Gastroesophageal sphincter (tissue), 4 donors: ENCODE results near the gene MAP9. TPM values are rescaled to one million over a fixed set of nuclear protein-coding genes. Genes with fewer than 3 reads are reported as not detected.

Source experiments
- ATAC-seq: fragments of 150-250 bp; one replicate; pipeline ENCODE4 v1.9.1; 2016; ENCODE audit warnings: mild to moderate bottlenecking, moderate library complexity
- H3K27ac ChIP-seq, 4 donors: fragments of 200-600 bp; sonication (generic) in 3 of 4; 1 replicate in 3 of 4; 2 replicates in 1 of 4; pipeline ENCODE4 v1.5.1; 2016 to 2019
- H3K27me3 ChIP-seq: fragments of 200-600 bp; sonication (generic); one replicate; pipeline ENCODE4 v1.5.1; 2019
- H3K36me3 ChIP-seq, 2 donors: fragments of 200-600 bp; sonication (generic); one replicate each; pipeline ENCODE4 v1.5.1; 2019; ENCODE audit warnings: control low read depth in 1 of 2
- H3K4me1 ChIP-seq, 3 donors: fragments of 200-600 bp; sonication (generic); 1 replicate in 2 of 3; 2 replicates in 1 of 3; pipeline ENCODE4 v1.5.1; 2016 to 2019; ENCODE audit warnings: control low read depth in 2 of 3
- H3K4me3 ChIP-seq, 2 donors: fragments of 200-600 bp; sonication (generic); one replicate each; pipeline ENCODE4 v1.5.1; 2019; ENCODE audit warnings: mild to moderate bottlenecking in 1 of 2, moderate library complexity in 1 of 2
- H3K9me3 ChIP-seq, 3 donors: fragments of 200-600 bp; sonication (generic); one replicate each; pipeline ENCODE4 v1.5.1; 2017 to 2019; ENCODE audit warnings: control low read depth in 2 of 3
- EP300 ChIP-seq: sonication (generic); formaldehyde crosslinking; IDR thresholded peaks from one replicate; pipeline ENCODE4 v1.6.1; 2017; ENCODE audit warnings: antibody characterized with exemption, mild to moderate bottlenecking
- POLR2A ChIP-seq, 2 donors: fragments of 450-650 bp; IDR thresholded peaks; one replicate each; pipeline ENCODE4 v1.6.1; 2017; ENCODE audit warnings: antibody characterized with exemption in 2 of 2, mild to moderate bottlenecking in 2 of 2, moderate library complexity in 1 of 2
- POLR2AphosphoS5 ChIP-seq: sonication (generic); formaldehyde crosslinking; IDR thresholded peaks from one replicate; pipeline ENCODE4 v1.6.1; 2017; ENCODE audit warnings: antibody characterized with exemption
- WGBS, 2 donors: methylation state at CpG; one replicate each; pipeline ENCODE4 v1.1.5; 2018; ENCODE audit warnings: low coverage in 1 of 2; 5-methylcytosine and 5-hydroxymethylcytosine counted together
- total RNA-seq, 4 donors: library from RNA; depleted of rRNA; stranded (reverse); fragments of >200 nt; gene quantifications; one replicate each; pipeline ENCODE4 v1.1.0, GENCODE V29; 2016
- TF ChIP-seq, protein P1 (sequence below), 4 experiments: fragments of 200-600 bp in 2 of 4; fragments of 450-650 bp in 2 of 4; sonication (generic) in 1 of 4; IDR thresholded peaks; one replicate each; pipeline ENCODE4 v1.5.1; 2017 to 2019; ENCODE audit warnings: antibody characterized with exemption in 4 of 4, mild to moderate bottlenecking in 2 of 4, moderate library complexity in 2 of 4

Gene MAP9
- total RNA-seq, 4 donors from 2014 or later, result 13.3 to 21.8 (median 14.7) TPM

DNA sequence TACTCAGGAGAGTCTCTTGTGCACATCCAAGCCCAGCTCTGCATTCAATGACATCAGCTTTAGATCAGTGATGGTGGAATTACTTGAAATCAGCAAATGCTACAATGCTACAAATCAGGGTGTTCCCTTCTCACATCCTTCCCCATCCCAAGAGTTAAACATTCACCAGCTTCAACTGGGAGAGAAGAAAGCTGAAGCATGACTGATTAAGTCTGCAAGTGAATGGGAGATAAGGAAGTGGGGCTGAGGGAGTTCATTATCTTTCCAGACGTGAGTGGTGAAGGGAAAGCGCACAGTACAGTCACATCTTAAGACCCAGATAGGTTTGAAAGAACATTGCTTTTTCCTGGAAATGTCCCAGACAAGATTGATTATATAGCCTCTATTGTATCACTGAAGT lies 26.2 kb upstream of the MAP9 start:
- TF ChIP-seq EP300 (no peak), POLR2AphosphoS5 (no peak), POLR2A (IDR thresholded peaks at IDR 0.05) (no peak)
- TF ChIP-seq, protein P1, sequence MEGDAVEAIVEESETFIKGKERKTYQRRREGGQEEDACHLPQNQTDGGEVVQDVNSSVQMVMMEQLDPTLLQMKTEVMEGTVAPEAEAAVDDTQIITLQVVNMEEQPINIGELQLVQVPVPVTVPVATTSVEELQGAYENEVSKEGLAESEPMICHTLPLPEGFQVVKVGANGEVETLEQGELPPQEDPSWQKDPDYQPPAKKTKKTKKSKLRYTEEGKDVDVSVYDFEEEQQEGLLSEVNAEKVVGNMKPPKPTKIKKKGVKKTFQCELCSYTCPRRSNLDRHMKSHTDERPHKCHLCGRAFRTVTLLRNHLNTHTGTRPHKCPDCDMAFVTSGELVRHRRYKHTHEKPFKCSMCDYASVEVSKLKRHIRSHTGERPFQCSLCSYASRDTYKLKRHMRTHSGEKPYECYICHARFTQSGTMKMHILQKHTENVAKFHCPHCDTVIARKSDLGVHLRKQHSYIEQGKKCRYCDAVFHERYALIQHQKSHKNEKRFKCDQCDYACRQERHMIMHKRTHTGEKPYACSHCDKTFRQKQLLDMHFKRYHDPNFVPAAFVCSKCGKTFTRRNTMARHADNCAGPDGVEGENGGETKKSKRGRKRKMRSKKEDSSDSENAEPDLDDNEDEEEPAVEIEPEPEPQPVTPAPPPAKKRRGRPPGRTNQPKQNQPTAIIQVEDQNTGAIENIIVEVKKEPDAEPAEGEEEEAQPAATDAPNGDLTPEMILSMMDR (IDR thresholded peaks at IDR 0.05), result no peak
- Histone ChIP-seq H3K4me1 (peaks cover 0 to 37% (median 6%) of the 10 kb centered on the region in 3 donors), H3K4me3 (no peak overlapping the region), H3K9me3 (no peaks in the 10 kb centered on the region), H3K36me3 (no peaks in the 10 kb centered on the region), H3K27me3 (no peaks in the 10 kb centered on the region), H3K27ac (no peak overlapping the region)
- 46 to 49% methylated on average over 2 of the region's 2 CpGs for WGBS, 2 donors
- ATAC-seq, result no peak

DNA sequence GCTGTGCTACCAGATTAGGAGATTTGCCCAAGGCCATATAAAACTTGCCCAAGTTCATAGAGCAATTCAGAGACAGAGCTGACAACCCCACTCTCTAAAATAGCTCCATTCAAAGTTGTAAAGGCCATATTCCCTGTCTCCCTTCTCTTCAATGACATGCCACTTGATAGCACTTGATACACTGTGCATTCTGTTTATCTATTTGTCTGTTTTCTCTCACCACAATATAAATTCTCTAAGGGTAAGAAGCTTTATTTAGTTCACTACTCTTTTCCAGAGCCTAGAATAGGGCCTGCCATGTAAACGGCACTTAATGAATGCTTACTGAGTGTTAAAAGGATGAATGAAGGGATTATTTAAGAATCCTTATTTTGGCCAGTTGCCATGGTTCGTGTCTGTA lies 24.1 kb upstream of the MAP9 start:
- no peaks in the 10 kb centered on the region for H3K9me3 ChIP-seq
- H3K36me3 ChIP-seq, result no peaks in the 10 kb centered on the region
- WGBS, 2 donors, result 19 to 54% methylated on average over 2 of the region's 2 CpGs
- no peaks in the 10 kb centered on the region for H3K27me3 ChIP-seq
- H3K4me1 ChIP-seq, result peaks cover 0 to 21% (median 3%) of the 10 kb centered on the region in 3 donors
- TF ChIP-seq POLR2A (IDR thresholded peaks at IDR 0.05) (no peak), EP300 (no peak), POLR2AphosphoS5 (no peak)
- TF ChIP-seq, protein P1 (IDR thresholded peaks at IDR 0.05), result no peak
- H3K4me3 ChIP-seq, result no peak overlapping the region
- no peak for ATAC-seq
- H3K27ac ChIP-seq, result no peak overlapping the region

DNA sequence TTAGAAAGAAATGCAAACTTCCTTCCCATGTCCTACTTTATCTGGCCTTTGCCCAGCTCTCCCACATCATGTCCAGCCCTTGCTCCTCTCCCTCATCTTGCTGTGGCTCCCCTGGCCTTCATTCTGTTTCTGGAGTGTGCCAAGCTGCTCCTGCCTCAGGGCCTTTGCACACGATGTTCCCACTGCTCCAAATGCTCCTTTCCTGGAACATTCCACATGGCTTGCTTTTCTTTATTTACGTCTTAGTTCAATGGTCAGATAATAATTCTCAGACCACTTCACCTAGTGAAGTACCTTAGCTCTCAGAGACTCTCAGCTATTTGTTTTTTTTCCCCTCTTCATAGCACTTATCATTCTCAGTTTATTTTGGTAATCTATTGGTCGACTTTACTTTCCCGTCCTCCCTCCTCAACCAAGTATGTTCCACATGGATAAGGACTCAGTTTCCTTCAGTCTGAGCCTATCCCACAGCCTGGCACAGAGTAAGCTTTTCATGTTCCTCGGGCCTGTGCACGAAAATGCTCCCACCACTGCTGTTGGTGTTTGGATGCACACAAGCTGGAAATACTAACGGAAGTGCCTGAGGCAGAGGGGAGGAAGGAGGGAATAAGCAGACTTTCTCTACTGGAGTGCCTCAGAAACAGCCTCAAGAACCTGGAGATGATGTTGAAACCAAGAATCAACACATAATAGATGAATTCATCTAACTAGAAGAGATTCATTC lies 23.4 kb upstream of the MAP9 start:
- H3K4me3 ChIP-seq, result no peak overlapping the region
- WGBS, 2 donors, result 85 to 87% methylated on average over 6 to 7 of the region's 7 CpGs
- TF ChIP-seq, protein P1 (IDR thresholded peaks at IDR 0.05), result no peak
- TF ChIP-seq POLR2AphosphoS5, result no peak
- TF ChIP-seq POLR2A (IDR thresholded peaks at IDR 0.05), result no peak
- TF ChIP-seq EP300, result no peak
- H3K9me3 ChIP-seq, result no peaks in the 10 kb centered on the region
- ATAC-seq, result no peak
- H3K27ac ChIP-seq, result no peak overlapping the region
- peaks cover 0 to 15% (median 0%) of the 10 kb centered on the region in 3 donors for H3K4me1 ChIP-seq
- H3K27me3 ChIP-seq, result no peaks in the 10 kb centered on the region
- no peaks in the 10 kb centered on the region for H3K36me3 ChIP-seq

DNA sequence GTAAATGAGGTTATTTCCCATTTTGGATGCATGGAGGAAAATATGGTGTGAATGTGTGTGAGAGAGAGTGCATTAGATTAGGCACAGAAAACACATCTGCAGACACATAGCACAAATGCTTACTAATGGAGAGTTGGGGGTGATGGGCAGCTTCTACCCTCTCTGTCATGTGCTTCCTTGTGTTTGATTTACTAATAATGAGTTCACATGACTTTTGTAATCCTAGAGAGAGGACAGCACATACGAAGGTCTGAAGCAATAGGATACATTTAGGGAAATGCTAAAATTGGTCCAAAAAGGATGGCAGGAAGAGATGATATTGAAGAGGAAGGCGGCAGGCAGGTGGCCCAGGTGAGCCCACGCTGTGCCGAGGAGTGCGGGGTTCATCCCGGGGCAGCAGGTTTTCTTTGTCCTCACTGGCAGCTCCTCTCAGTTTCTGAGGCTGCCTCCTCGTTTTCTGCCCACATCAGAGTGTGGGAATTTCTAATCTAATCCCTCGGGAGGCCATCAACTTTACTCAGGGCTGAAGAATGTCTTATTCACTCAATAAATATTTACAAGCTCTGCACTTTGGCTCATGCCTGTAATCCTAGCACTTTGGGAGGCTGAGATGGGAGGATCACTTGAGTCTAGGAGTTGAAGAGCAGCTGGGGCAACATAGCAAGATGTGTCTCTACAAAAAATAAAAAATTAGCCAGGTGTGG lies 15.9 kb upstream of the MAP9 start:
- ATAC-seq, result no peak
- Histone ChIP-seq H3K36me3 (no peaks in the 10 kb centered on the region), H3K27ac (no peak overlapping the region), H3K4me1 (no peaks in the 10 kb centered on the region), H3K27me3 (no peaks in the 10 kb centered on the region), H3K4me3 (no peak overlapping the region), H3K9me3 (no peaks in the 10 kb centered on the region)
- TF ChIP-seq POLR2AphosphoS5 (no peak), EP300 (no peak), POLR2A (IDR thresholded peaks at IDR 0.05) (no peak)
- TF ChIP-seq, protein P1 (IDR thresholded peaks at IDR 0.05), result no peak
- 59 to 61% methylated on average over 6 to 7 of the region's 8 CpGs for WGBS, 2 donors

DNA sequence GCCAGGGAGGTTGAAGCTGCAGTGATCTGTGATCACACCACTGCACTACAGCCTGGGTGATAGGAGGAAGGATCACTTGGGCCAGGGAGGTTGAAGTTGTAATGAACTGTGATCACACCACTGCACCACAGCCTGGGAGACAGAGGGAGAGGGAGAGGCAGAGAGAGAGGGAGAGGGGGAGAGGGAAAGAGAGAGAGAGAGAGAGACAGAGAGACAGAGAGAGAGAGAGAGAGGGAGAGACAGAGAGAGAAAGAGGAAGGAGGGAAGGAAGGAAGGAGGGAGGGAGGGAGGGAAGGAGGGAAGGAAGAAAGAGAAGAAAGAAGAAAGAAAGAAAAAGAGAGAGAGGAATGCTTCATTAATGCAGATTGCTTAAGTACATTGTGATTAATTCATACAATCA lies 15.2 kb upstream of the MAP9 start:
- TF ChIP-seq, protein P1 (IDR thresholded peaks at IDR 0.05), result no peak
- TF ChIP-seq POLR2AphosphoS5 (no peak), EP300 (no peak), POLR2A (IDR thresholded peaks at IDR 0.05) (no peak)
- no peaks in the 10 kb centered on the region for H3K36me3 ChIP-seq
- no peaks in the 10 kb centered on the region for H3K4me1 ChIP-seq
- no peaks in the 10 kb centered on the region for H3K27me3 ChIP-seq
- no peak overlapping the region for H3K4me3 ChIP-seq
- ATAC-seq, result no peak
- no peaks in the 10 kb centered on the region for H3K9me3 ChIP-seq
- no peak overlapping the region for H3K27ac ChIP-seq
